ENCODE measurements around the gene NOXO1.
A peak's percentile ranks its signal among the peaks of the same experiment; 100 is the strongest.
"Not testable (repeated sequence)": the region's sequence is repeated elsewhere in the genome, so short reads cannot be mapped to it uniquely, and the experiment has no call there.

The NOXO1 gene

GRCh38 chr16:1941162-1942046, 39.9 kb downstream of the NOXO1 start:
- DNase-seq (ENCODE audit: low read depth): no peak

GRCh38 chr16:1940273-1941161, 40.8 kb downstream of the NOXO1 start:
- no peak for DNase-seq (ENCODE audit: low read depth)

- not testable (repeated sequence) for DNase-seq (ENCODE audit: low read depth)
Observed at GRCh38 chr16:1939833-1940232, 41.4 kb downstream of the NOXO1 start.

GRCh38 chr16:1938910-1939309, 42.4 kb downstream of the NOXO1 start:
- no peak for DNase-seq (ENCODE audit: low read depth)

- no peak for DNase-seq (ENCODE audit: low read depth)
Observed at GRCh38 chr16:1938316-1938715, 43.0 kb downstream of the NOXO1 start.

- no peak for DNase-seq (ENCODE audit: low read depth)
Observed at GRCh38 chr16:1936945-1937479, 44.3 kb downstream of the NOXO1 start.

GRCh38 chr16:1933097-1933661, 48.1 kb downstream of the NOXO1 start:
- DNase-seq (ENCODE audit: low read depth): no peak

GRCh38 chr16:1932050-1933028, 48.9 kb downstream of the NOXO1 start:
- no peak for DNase-seq (ENCODE audit: low read depth)

GRCh38 chr16:1930338-1930720, 50.9 kb downstream of the NOXO1 start:
- DNase-seq (ENCODE audit: low read depth): no peak

GRCh38 chr16:1929578-1930337, 51.5 kb downstream of the NOXO1 start:
- DNase-seq (ENCODE audit: low read depth): peak; percentile 88

GRCh38 chr16:1929105-1929504, 52.2 kb downstream of the NOXO1 start:
- DNase-seq (ENCODE audit: low read depth): no peak
